Loucy (cell line): ENCODE measurements around the gene STUB1.

Experiments
- CTCF ChIP-seq: fragments of 200-600 bp; sonication (generic); conservative IDR thresholded peaks from 2 replicates; pipeline ENCODE4 v1.5.1; 2014; ENCODE audit warnings: mild to moderate bottlenecking, antibody characterized with exemption, low read length
- EZH2phosphoT487 ChIP-seq: fragments of 200-600 bp; IDR thresholded peaks from 2 replicates; pipeline ENCODE4 v1.6.1; 2018; ENCODE audit warnings: antibody characterized with exemption, mild to moderate bottlenecking, moderate library complexity, borderline replicate concordance

DNA sequence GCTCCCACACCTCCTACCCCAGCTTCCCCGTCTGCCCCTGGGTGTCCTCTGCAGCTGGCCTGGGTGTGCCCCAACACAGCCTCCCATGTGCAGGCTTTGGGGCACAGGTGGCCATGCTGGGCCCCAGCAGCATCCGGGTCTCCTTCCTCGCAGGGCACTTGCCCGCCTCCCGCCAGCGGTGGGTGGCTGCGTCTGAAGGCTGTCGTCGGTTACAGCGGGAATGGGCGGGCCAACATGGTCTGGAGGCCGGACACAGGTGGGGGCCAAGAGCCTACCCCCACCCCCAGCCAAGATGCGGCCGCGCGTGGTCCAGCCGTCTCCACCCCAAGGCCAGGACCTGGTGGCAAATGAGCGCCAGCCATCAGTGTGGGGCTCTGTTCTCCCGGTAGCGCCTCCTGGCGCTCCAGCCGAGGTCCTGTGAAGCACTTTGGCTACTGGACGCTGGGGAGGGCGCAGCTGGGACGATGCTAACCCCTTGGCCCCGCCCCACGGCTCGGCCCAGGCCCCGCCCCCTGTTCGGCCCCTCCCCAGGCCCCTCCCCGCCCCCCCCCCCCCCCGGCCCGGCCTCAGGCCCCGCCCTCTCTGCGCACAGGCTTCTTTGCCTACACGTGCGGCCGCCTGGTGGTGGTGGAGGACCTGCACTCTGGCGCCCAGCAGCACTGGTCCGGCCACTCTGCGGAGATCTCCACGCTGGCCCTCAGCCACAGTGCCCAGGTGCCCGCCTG, 19.6 kb upstream of the STUB1 start:
- no peak for TF ChIP-seq CTCF
- no peak for TF ChIP-seq EZH2phosphoT487
